ENCODE data around the gene CLEC12A. TPM values are rescaled to one million over a fixed set of nuclear protein-coding genes. Genes with fewer than 3 reads are reported as not detected.

The CLEC12A gene
- polyA plus RNA-seq, 1 donor, result 0.85 TPM

DNA sequence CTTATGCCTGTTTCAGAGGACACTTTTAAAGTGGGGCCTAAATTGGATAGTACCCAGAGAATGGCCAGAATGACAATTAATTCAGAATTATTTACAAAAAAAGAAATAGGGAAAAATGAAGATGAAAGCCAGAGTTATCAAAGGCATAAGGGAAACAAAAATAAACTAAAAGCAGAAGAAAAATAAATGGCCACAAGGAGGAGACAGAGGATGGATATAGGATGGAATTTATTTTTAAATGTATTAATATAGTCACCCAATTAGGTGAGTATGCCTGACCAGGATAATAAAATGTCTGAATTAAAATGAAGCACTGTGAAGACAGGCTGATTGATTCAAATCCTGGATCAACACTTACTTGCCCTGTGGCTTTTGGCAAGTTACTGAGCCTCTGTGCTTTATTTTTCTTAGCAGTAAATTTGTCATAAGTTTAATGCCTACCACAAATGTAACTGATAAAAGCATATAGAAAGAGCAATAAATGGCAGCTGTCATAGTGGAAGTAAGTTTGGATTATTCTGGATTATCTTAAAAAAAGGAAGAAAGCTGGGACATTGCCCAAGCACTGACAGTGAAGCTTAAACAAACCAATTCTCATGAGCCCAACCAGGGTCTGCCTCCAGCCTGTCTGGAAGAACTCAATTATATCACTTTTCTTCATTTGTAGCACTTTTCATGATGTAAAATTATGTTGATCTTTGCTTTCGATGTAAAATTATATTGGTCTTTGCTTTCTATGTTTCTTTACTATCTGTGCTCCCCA is 62.8 kb downstream of the CLEC12A start:
- no peak for DNase-seq

Other genes starting within 250 kb of the CLEC12A start
- 0.27 TPM for gene CLECL1, start 238.3 kb upstream of the CLEC12A start, polyA plus RNA-seq (ENCODE audit: insufficient read length)
- gene CD69, start 210.5 kb upstream of the CLEC12A start, polyA plus RNA-seq (ENCODE audit: insufficient read length), result 1.3 TPM
- 0.78 TPM for gene KLRF1, start 143.9 kb upstream of the CLEC12A start, polyA plus RNA-seq (ENCODE audit: insufficient read length)
- gene CLEC2B, start 102.1 kb upstream of the CLEC12A start, polyA plus RNA-seq (ENCODE audit: insufficient read length), result 2.6 TPM
- not detected for gene KLRF2, start 89.9 kb upstream of the CLEC12A start, polyA plus RNA-seq (ENCODE audit: insufficient read length)
- gene CLEC2A, start 39.0 kb upstream of the CLEC12A start, polyA plus RNA-seq (ENCODE audit: insufficient read length), result not detected
- gene CLEC1B, start 27.7 kb downstream of the CLEC12A start, polyA plus RNA-seq (ENCODE audit: insufficient read length), result 0.43 TPM
- 0.13 TPM for gene CLEC12B, start 39.2 kb downstream of the CLEC12A start, polyA plus RNA-seq (ENCODE audit: insufficient read length)
- gene CLEC9A, start 59.3 kb downstream of the CLEC12A start, polyA plus RNA-seq (ENCODE audit: insufficient read length), result 0.76 TPM
- gene CLEC1A, start 127.6 kb downstream of the CLEC12A start, polyA plus RNA-seq (ENCODE audit: insufficient read length), result 4.3 TPM
- gene CLEC7A, start 158.8 kb downstream of the CLEC12A start, polyA plus RNA-seq (ENCODE audit: insufficient read length), result 2.8 TPM
- gene OLR1, start 200.7 kb downstream of the CLEC12A start, polyA plus RNA-seq (ENCODE audit: insufficient read length), result 1.3 TPM
- gene TMEM52B, start 207.6 kb downstream of the CLEC12A start, polyA plus RNA-seq (ENCODE audit: insufficient read length), result 147 TPM
- 74.4 TPM for gene GABARAPL1, start 241.5 kb downstream of the CLEC12A start, polyA plus RNA-seq (ENCODE audit: insufficient read length)